Keratinocyte (primary cell): ENCODE data around the gene PRPF8. TPM values are rescaled to one million over a fixed set of nuclear protein-coding genes. Genes with fewer than 3 reads are reported as not detected.
A peak's percentile ranks its signal among the peaks of the same experiment; 100 is the strongest.

Experiments used
- DNase-seq: peaks from one replicate; pipeline ENCODE4 v3.0.0-alpha.2; 2011; ENCODE audit warnings: low read depth, missing footprints, low spot score
- FAIRE-seq: peaks from 2 replicates; lab custom pipeline; 2011; peaks lifted over from hg19 to GRCh38; lab: Jason Lieb, UNC
- H2AFZ ChIP-seq: 2 replicates; pipeline ENCODE4 v1.6.0; 2012; ENCODE audit warnings: low read length, control low read depth, inconsistent platforms; ENCODE audit not compliant: control insufficient read depth
- H3K27ac ChIP-seq: 2 replicates; pipeline ENCODE4 v1.5.1; 2011; ENCODE audit warnings: low read length; ENCODE audit not compliant: control insufficient read depth, insufficient read depth
- H3K27me3 ChIP-seq: 3 replicates; pipeline ENCODE4 v1.6.0; 2011; ENCODE audit warnings: low read length; ENCODE audit not compliant: control insufficient read depth, insufficient read depth; ENCODE audit errors: extremely low read depth
- H3K36me3 ChIP-seq, 2 experiments: 2 replicates in 1 of 2; 3 replicates in 1 of 2; pipeline ENCODE4 v1.5.1; 2011; ENCODE audit warnings: low read length in 2 of 2, mild to moderate bottlenecking in 1 of 2; ENCODE audit not compliant: control insufficient read depth in 2 of 2, insufficient read depth in 2 of 2; ENCODE audit errors: extremely low read depth in 1 of 2
- H3K4me1 ChIP-seq: 3 replicates; pipeline ENCODE4 v1.5.1; 2011; ENCODE audit warnings: low read length; ENCODE audit not compliant: control insufficient read depth, insufficient read depth; ENCODE audit errors: extremely low read depth
- H3K4me2 ChIP-seq: 3 replicates; pipeline ENCODE4 v1.6.0; 2011; ENCODE audit warnings: low read depth, low read length; ENCODE audit not compliant: control insufficient read depth, insufficient read depth; ENCODE audit errors: extremely low read depth
- H3K4me3 ChIP-seq, 3 experiments: fragments of 200-600 bp in 1 of 3; sonication (generic) in 1 of 3; 2 replicates in 2 of 3; 3 replicates in 1 of 3; pipeline ENCODE4 v1.5.1; 2011 to 2016; ENCODE audit warnings: low read length in 3 of 3, mild to moderate bottlenecking in 3 of 3, control low read depth in 2 of 3, inconsistent platforms in 1 of 3, low read depth in 1 of 3, mixed read lengths in 1 of 3, mixed run types in 1 of 3, moderate library complexity in 1 of 3; ENCODE audit not compliant: control insufficient read depth in 2 of 3, insufficient read depth in 2 of 3; ENCODE audit errors: extremely low read depth in 1 of 3
- H3K79me2 ChIP-seq: 2 replicates; pipeline ENCODE4 v1.6.0; 2012; ENCODE audit warnings: low read length; ENCODE audit not compliant: control insufficient read depth, insufficient read depth
- H3K9ac ChIP-seq: 3 replicates; pipeline ENCODE4 v1.6.0; 2011; ENCODE audit warnings: low read length; ENCODE audit not compliant: control insufficient read depth, insufficient read depth; ENCODE audit errors: extremely low read depth
- H3K9me1 ChIP-seq: 3 replicates; pipeline ENCODE4 v1.6.0; 2011; ENCODE audit warnings: low read length; ENCODE audit not compliant: control insufficient read depth, insufficient read depth; ENCODE audit errors: extremely low read depth
- H3K9me3 ChIP-seq: 2 replicates; pipeline ENCODE4 v1.5.1; 2012; ENCODE audit warnings: low read depth, low read length; ENCODE audit not compliant: control insufficient read depth
- H4K20me1 ChIP-seq: 3 replicates; pipeline ENCODE4 v1.6.0; 2011; ENCODE audit warnings: low read length; ENCODE audit not compliant: control insufficient read depth, insufficient read depth; ENCODE audit errors: extremely low read depth
- EZH2 ChIP-seq: IDR thresholded peaks from one replicate; pipeline ENCODE4 v1.6.1; 2012; ENCODE audit warnings: inconsistent platforms, mild to moderate bottlenecking, low read length, moderate library complexity
- dilution Hi-C: fragments of 300-500 bp; cut with MboI; formaldehyde crosslinking; loops from one replicate; pipeline ENCODE4 v1.7.0; 2020; ENCODE audit warnings: low sequenced_read_pairs; ENCODE audit not compliant: extremely low pct_ligation_motif_present
- polyA plus RNA-seq, 5 experiments: library from polyadenylated mRNA; depleted of rRNA in 3 of 5; stranded (reverse) in 3 of 5; stranded (forward) in 1 of 5; unstranded in 1 of 5; fragments of >200 nt; gene quantifications; 1 replicate in 1 of 5; 2 replicates in 3 of 5; 3 replicates in 1 of 5; pipeline versions ENCODE4 v1.2.1 to v1.2.3, GENCODE V29; 2011 to 2012; ENCODE audit warnings: missing spikeins in 2 of 5, low read depth in 1 of 5, low replicate concordance in 1 of 5
- TF ChIP-seq, protein P1 (sequence below), 3 experiments: IDR thresholded peaks in 1 of 3; conservative IDR thresholded peaks in 1 of 3; optimal IDR thresholded peaks in 1 of 3; 2 replicates in 2 of 3; 3 replicates in 1 of 3; pipeline versions ENCODE3 to v1.5.1; 2011; ENCODE audit warnings: low read length in 3 of 3, mild to moderate bottlenecking in 3 of 3, moderate library complexity in 2 of 3, control low read depth in 1 of 3, inconsistent platforms in 1 of 3; ENCODE audit not compliant: insufficient read depth in 2 of 3; ENCODE audit errors: extremely low read depth in 1 of 3

Gene PRPF8
- polyA plus RNA-seq, 1 donor (not counting 4 experiments of a cell fraction or from before 2014, with no cell fraction given): 97.5 TPM

- Histone ChIP-seq H3K79me2 (no peaks in the 10 kb centered on the region), H3K27ac (no peak overlapping the region), H3K4me3 (peak overlapping the region; percentile 74 to 76 (median 76)), H3K27me3 (peaks cover 6% of the 10 kb centered on the region), H3K9me3 (no peaks in the 10 kb centered on the region), H3K4me1 (peaks cover 8% of the 10 kb centered on the region), H3K4me2 (peak overlapping the region; percentile 95), H3K9ac (peak overlapping the region; percentile 73), H3K36me3 (peaks cover 0 to 5% of the 10 kb centered on the region in 2 experiments), H4K20me1 (no peaks in the 10 kb centered on the region), H3K9me1 (no peaks in the 10 kb centered on the region), H2AFZ (no peak overlapping the region)
- FAIRE-seq: no peak
- no peak for DNase-seq
- dilution Hi-C loops: no loop called here
- TF ChIP-seq EZH2: peak; percentile 19
- TF ChIP-seq, protein P1, sequence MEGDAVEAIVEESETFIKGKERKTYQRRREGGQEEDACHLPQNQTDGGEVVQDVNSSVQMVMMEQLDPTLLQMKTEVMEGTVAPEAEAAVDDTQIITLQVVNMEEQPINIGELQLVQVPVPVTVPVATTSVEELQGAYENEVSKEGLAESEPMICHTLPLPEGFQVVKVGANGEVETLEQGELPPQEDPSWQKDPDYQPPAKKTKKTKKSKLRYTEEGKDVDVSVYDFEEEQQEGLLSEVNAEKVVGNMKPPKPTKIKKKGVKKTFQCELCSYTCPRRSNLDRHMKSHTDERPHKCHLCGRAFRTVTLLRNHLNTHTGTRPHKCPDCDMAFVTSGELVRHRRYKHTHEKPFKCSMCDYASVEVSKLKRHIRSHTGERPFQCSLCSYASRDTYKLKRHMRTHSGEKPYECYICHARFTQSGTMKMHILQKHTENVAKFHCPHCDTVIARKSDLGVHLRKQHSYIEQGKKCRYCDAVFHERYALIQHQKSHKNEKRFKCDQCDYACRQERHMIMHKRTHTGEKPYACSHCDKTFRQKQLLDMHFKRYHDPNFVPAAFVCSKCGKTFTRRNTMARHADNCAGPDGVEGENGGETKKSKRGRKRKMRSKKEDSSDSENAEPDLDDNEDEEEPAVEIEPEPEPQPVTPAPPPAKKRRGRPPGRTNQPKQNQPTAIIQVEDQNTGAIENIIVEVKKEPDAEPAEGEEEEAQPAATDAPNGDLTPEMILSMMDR (optimal IDR thresholded peaks at IDR 0.05 in 1 of 3, IDR thresholded peaks at IDR 0.05 in 1 of 3, conservative IDR thresholded peaks at IDR 0.05 in 1 of 3; ENCODE audit: extremely low read depth in 1 of 3, insufficient read depth in 2 of 3, low read length in 3 of 3): no peak
Observed at GRCh38 chr17:1627182-1627981, 57.3 kb downstream of the PRPF8 start.

- no peak for FAIRE-seq
- no peak overlapping the region for H3K9ac ChIP-seq
- H3K4me1 ChIP-seq: peaks cover 8% of the 10 kb centered on the region
- H3K27ac ChIP-seq: no peak overlapping the region
- no peaks in the 10 kb centered on the region for H4K20me1 ChIP-seq
- DNase-seq: no peak
- no peaks in the 10 kb centered on the region for H3K9me1 ChIP-seq
- H3K4me3 ChIP-seq: no peak overlapping the region
- peaks cover 0 to 7% of the 10 kb centered on the region in 2 experiments for H3K36me3 ChIP-seq
- H3K27me3 ChIP-seq: peaks cover 6% of the 10 kb centered on the region
- TF ChIP-seq EZH2: no peak
- TF ChIP-seq, protein P1 (optimal IDR thresholded peaks at IDR 0.05 in 1 of 3, IDR thresholded peaks at IDR 0.05 in 1 of 3, conservative IDR thresholded peaks at IDR 0.05 in 1 of 3; ENCODE audit: extremely low read depth in 1 of 3, insufficient read depth in 2 of 3, low read length in 3 of 3): no peak
- no peak overlapping the region for H3K4me2 ChIP-seq
- no peak overlapping the region for H2AFZ ChIP-seq
- dilution Hi-C loops: no loop called here
- no peaks in the 10 kb centered on the region for H3K9me3 ChIP-seq
- H3K79me2 ChIP-seq: no peaks in the 10 kb centered on the region
Observed at GRCh38 chr17:1626333-1626732, 58.3 kb downstream of the PRPF8 start.
